Gastroesophageal sphincter (tissue), 3 donors: ENCODE data around the gene IFI27L2.

ENCODE experiments used
- EP300 ChIP-seq: sonication (generic); formaldehyde crosslinking; IDR thresholded peaks from one replicate; pipeline ENCODE4 v1.6.1; 2017; ENCODE audit warnings: antibody characterized with exemption, mild to moderate bottlenecking
- TF ChIP-seq, protein P1 (sequence below), 4 experiments: fragments of 200-600 bp in 2 of 4; fragments of 450-650 bp in 2 of 4; sonication (generic) in 1 of 4; IDR thresholded peaks; one replicate each; pipeline ENCODE4 v1.5.1; 2017 to 2019; ENCODE audit warnings: antibody characterized with exemption in 4 of 4, mild to moderate bottlenecking in 2 of 4, moderate library complexity in 2 of 4

DNA sequence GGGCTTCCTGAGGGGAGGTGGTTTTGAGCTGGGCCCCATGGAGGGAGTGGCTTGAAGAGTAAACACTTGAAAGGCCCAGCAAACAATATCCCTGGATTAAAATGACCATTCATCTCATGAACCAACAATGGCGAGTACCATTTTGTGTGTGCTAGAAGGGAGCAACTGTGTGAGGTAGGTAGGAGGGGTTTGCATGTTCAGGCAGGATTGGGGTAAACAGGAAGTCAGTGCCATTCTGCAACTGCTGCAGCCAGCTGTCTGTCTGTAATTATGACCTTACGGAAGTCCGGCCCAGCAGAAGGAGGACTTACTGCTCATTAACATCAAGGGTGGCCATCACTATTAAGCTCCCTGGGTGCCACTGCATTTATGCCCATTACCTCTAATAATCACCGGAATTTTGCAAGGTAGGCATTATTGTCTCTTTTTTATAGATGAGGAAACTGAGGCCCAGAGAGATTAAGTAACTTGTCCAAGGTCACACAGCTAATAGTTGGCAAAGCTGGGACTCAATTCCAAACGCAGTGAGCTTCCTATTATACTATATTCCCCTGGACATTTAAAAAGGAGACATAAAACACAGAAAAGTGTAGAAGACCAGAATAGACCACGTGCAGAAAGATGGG is 16.6 kb upstream of the IFI27L2 start:
- TF ChIP-seq EP300 = no peak
- TF ChIP-seq, protein P1, sequence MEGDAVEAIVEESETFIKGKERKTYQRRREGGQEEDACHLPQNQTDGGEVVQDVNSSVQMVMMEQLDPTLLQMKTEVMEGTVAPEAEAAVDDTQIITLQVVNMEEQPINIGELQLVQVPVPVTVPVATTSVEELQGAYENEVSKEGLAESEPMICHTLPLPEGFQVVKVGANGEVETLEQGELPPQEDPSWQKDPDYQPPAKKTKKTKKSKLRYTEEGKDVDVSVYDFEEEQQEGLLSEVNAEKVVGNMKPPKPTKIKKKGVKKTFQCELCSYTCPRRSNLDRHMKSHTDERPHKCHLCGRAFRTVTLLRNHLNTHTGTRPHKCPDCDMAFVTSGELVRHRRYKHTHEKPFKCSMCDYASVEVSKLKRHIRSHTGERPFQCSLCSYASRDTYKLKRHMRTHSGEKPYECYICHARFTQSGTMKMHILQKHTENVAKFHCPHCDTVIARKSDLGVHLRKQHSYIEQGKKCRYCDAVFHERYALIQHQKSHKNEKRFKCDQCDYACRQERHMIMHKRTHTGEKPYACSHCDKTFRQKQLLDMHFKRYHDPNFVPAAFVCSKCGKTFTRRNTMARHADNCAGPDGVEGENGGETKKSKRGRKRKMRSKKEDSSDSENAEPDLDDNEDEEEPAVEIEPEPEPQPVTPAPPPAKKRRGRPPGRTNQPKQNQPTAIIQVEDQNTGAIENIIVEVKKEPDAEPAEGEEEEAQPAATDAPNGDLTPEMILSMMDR (IDR thresholded peaks at IDR 0.05) = no peak
